Measurements from ENCODE around the gene GNAO1. TPM values are rescaled to one million over a fixed set of nuclear protein-coding genes. Genes with fewer than 3 reads are reported as not detected.

GNAO1 gene
- total and polyA plus RNA-seq, 2 donors (not counting 1 experiment from before 2014, with no cell fraction given): 0.13 to 5.1 TPM

GRCh38 chr16:56174411-56174810, 16.9 kb upstream of the GNAO1 start:
- Histone ChIP-seq H3K36me3 (replicated peaks in 1 of 2; ENCODE audit: control extremely low read depth in 1 of 2, control insufficient read depth in 1 of 2, extremely low read depth in 1 of 2, insufficient read depth in 2 of 2, low read length in 1 of 2) (no peaks in the 10 kb centered on the region), H3K4me2 (replicated peaks; ENCODE audit: low read depth, low read length, poor library complexity, severe bottlenecking) (no peak overlapping the region), H3K9me3 (ENCODE audit: control extremely low read depth in 1 of 3, control insufficient read depth in 2 of 3, insufficient read depth in 1 of 3, low read length in 2 of 3) (peaks cover 0 to 8% (median 3%) of the 10 kb centered on the region in 3 donors), H3K4me3 (ENCODE audit: control extremely low read depth in 1 of 5, extremely low read depth in 1 of 5, insufficient read depth in 1 of 5, low read depth in 2 of 5, low read length in 4 of 5) (no peak overlapping the region), H3K79me2 (ENCODE audit: control insufficient read depth, insufficient read depth, low read length) (no peaks in the 10 kb centered on the region), H3K27ac (ENCODE audit: low read length in 2 of 2) (no peak overlapping the region), H3K27me3 (replicated peaks in 1 of 4; ENCODE audit: control extremely low read depth in 1 of 4, control insufficient read depth in 3 of 4, insufficient read depth in 4 of 4, low read length in 3 of 4) (peaks cover 0 to 6% (median 3%) of the 10 kb centered on the region in 4 experiments), H3K9ac (ENCODE audit: low read length) (no peak overlapping the region), H2AFZ (ENCODE audit: insufficient read depth, low read depth, low read length, poor library complexity, severe bottlenecking) (no peak overlapping the region), H4K20me1 (ENCODE audit: control insufficient read depth, insufficient read depth, low read length, poor library complexity, severe bottlenecking) (no peaks in the 10 kb centered on the region), H3K4me1 (ENCODE audit: control insufficient read depth in 2 of 2, insufficient read depth in 2 of 2, low read length in 2 of 2) (no peaks in the 10 kb centered on the region)
- intact Hi-C loops (cut with micrococcal nuclease): no loop called here
- DNase-seq (no peak), ATAC-seq (ENCODE audit: low read depth) (no peak)
- no peak for TF ChIP-seq EZH2 (IDR thresholded peaks at IDR 0.05; ENCODE audit: borderline replicate concordance, insufficient read depth, low read depth, low read length, poor library complexity, severe bottlenecking)
- no peak for TF ChIP-seq CTCF (IDR thresholded peaks at IDR 0.05)
- ChIA-PET POLR2A (no interaction called here), CTCF (no interaction called here)
- H3K27me3 Mint-ChIP-seq: peaks cover 17% of the 10 kb centered on the region
- H3K4me1 Mint-ChIP-seq: no peaks in the 10 kb centered on the region
- H3K4me3 Mint-ChIP-seq: no peak overlapping the region
- no peak overlapping the region for H3K27ac Mint-ChIP-seq
- H3K9me3 Mint-ChIP-seq (ENCODE audit: insufficient read depth): peaks cover 5% of the 10 kb centered on the region

DNA sequence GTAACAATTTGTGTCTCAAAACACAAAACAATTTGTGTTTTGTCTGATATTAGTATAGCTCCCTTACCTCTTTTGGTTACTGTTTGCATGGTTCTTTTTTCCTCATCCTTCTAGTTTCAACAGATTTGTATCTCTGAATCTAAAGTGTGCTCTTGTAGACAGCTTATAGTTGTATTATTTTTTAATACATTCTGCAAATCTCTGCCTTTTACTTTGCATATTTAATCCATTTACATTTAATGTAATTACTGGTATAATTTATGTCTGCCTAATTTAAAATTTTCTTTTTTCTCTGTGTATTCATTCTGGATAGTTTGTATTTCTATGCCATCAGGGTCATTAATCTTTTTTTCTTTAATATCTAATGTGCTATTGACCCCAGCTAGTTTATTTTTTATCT, 9.9 kb upstream of the GNAO1 start:
- intact Hi-C loops (cut with micrococcal nuclease): no loop called here
- Mint-ChIP-seq H3K4me1 (peaks cover 5% of the 10 kb centered on the region), H3K4me3 (no peak overlapping the region), H3K27me3 (peaks cover 28% of the 10 kb centered on the region), H3K27ac (no peak overlapping the region), H3K9me3 (ENCODE audit: insufficient read depth) (peaks cover 2% of the 10 kb centered on the region)
- peaks cover 4 to 5% (median 4%) of the 10 kb centered on the region in 3 donors for H3K9me3 ChIP-seq (ENCODE audit: control extremely low read depth in 1 of 3, control insufficient read depth in 2 of 3, insufficient read depth in 1 of 3, low read length in 2 of 3)
- peaks cover 0 to 5% (median 3%) of the 10 kb centered on the region in 4 experiments for H3K27me3 ChIP-seq (replicated peaks in 1 of 4; ENCODE audit: control extremely low read depth in 1 of 4, control insufficient read depth in 3 of 4, insufficient read depth in 4 of 4, low read length in 3 of 4)
- no peaks in the 10 kb centered on the region for H3K4me1 ChIP-seq (ENCODE audit: control insufficient read depth in 2 of 2, insufficient read depth in 2 of 2, low read length in 2 of 2)
- no peaks in the 10 kb centered on the region for H4K20me1 ChIP-seq (ENCODE audit: control insufficient read depth, insufficient read depth, low read length, poor library complexity, severe bottlenecking)
- no peak for TF ChIP-seq EZH2 (IDR thresholded peaks at IDR 0.05; ENCODE audit: borderline replicate concordance, insufficient read depth, low read depth, low read length, poor library complexity, severe bottlenecking)
- no peak for TF ChIP-seq CTCF (IDR thresholded peaks at IDR 0.05)
- ChIA-PET POLR2A (no interaction called here), CTCF (interaction anchor here (1.1 kb wide), 1 partner anchor 13 kb away, joined by 4 read pairs; no protein-coding TSS in a partner anchor)
- no peaks in the 10 kb centered on the region for H3K36me3 ChIP-seq (replicated peaks in 1 of 2; ENCODE audit: control extremely low read depth in 1 of 2, control insufficient read depth in 1 of 2, extremely low read depth in 1 of 2, insufficient read depth in 2 of 2, low read length in 1 of 2)
- DNase-seq (no peak), ATAC-seq (ENCODE audit: low read depth) (no peak)
- H3K4me2 ChIP-seq (replicated peaks; ENCODE audit: low read depth, low read length, poor library complexity, severe bottlenecking): no peak overlapping the region
- H3K9ac ChIP-seq (ENCODE audit: low read length): no peak overlapping the region
- no peak overlapping the region for H3K27ac ChIP-seq (ENCODE audit: low read length in 2 of 2)
- H3K79me2 ChIP-seq (ENCODE audit: control insufficient read depth, insufficient read depth, low read length): no peaks in the 10 kb centered on the region
- no peak overlapping the region for H3K4me3 ChIP-seq (ENCODE audit: control extremely low read depth in 1 of 5, extremely low read depth in 1 of 5, insufficient read depth in 1 of 5, low read depth in 2 of 5, low read length in 4 of 5)
- no peak overlapping the region for H2AFZ ChIP-seq (ENCODE audit: insufficient read depth, low read depth, low read length, poor library complexity, severe bottlenecking)

Measured in B cell (primary cell).